NCI-H748 treated with DMSO at 0.1 percent for 48 hours (cell line): ENCODE results near the gene MORC4.

Experiments
- DNase-seq: peaks from one replicate; lab custom pipeline; 2025; lab: John Stamatoyannopoulos, UW

The MORC4 gene

GRCh38 chrX:106906361-106906760 is 93.7 kb downstream of the MORC4 start:
- no peak for DNase-seq

GRCh38 chrX:106905064-106905708 is 94.8 kb downstream of the MORC4 start:
- no peak for DNase-seq

DNA sequence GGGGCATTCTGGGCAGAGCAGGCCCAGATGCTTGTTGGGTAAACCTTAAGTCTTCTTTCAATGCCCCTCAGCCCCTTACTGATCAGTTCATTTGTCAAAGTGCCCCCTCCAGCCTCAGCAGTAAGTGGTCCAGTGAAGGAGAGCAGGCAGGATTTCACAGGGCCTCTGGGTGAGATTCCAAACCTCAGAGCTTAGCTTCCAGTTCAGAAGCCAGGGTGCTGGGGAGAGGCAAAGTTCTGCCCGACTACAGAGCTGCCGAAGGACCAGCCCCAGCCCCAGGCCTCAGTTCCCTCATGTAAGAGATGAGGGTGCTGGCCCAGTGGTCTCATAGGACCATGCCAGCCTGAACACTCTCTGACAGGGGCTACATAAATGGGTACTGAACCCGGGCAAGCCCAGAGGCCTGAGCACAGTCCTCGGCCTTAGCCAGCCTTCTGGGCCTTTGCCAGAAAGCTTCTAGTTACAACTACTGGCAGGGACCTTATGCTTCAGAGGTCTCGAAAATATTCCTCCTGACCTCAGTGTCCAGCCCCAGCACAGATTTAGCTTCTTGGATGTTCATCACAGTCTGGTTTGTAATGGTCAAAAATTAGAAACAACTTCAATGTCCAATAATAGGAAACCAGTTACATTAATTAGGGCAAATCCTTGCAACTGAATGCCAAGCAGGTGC is 96.0 kb downstream of the MORC4 start:
- DNase-seq, result no peak

DNA sequence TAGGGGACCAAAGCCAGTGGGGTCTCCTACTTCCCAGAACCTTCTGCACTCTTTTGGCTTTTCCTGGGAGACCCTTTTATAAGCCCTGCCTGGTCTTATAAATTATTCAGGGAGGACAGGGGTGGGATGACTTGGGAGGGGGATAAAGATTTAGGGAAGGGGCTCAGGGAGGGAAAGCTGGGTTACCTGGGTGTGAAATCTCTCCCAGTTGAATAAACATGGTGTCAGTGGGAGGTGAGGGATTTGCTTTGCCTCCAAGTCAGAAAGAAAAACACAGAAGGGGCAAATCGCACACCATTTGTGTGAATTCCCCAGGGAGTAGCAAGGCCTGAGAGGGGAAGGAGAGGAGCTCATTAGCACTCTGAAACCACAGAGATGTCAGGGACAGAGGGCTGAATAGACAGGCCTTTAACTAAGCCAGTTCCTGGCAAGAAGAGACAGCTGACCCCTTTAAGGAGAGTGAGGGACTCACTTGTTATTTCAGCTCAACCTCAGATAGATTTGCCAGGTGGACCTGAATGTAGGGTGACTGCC is 96.7 kb downstream of the MORC4 start, which contains the start of gene RIPPLY1:
Gene RIPPLY1, minus strand, starts transcription at position 51 of the 534 bp plus-strand sequence. CDS start 54 bp downstream, outside the sequence.
- DNase-seq, result no peak

GRCh38 chrX:106902684-106903083 is 97.3 kb downstream of the MORC4 start:
- DNase-seq, result no peak

DNA sequence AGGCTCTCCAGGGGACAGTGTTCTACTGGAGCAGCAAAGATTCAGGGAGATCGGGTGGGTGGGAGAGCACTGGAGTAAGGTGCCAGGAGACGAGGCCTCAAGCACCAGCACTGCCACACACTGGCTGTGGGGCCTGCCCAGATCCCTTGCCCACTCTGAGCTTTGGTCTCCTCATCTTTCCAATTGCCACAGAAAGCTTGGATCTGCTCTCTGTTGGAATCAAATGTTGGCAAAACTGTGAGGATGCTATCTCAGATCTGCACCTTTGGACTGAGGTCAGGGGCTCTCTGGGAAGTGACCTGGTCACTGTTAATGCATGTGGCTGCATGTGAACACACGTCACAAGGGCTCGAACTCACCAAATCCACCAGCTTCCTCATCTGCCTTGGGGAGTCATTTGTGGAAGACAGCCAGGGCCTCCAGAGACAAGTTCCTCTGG is 98.2 kb downstream of the MORC4 start:
- no peak for DNase-seq

DNA sequence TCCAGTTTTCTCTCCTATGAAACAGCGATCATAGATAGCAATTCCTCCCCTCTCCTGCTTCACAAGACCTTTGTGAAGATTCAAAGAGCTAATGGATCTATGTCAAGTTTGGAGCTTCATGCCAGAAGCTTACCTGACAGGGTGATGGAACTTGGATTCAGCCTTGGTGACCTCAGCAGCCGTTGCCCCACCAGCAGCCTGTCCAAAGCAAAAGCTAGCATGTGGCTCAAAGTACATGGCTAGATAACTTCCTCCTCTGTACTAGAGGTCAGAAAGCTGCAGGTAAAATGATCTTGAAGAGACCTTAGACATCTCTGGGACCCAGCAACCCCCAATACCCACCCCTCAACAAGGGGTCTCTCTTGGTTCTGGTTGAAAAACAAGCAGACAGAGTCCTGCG is 98.7 kb downstream of the MORC4 start:
- no peak for DNase-seq

- no peak for DNase-seq
Measured at GRCh38 chrX:106899841-106900240, 100.2 kb downstream of the MORC4 start.

DNA sequence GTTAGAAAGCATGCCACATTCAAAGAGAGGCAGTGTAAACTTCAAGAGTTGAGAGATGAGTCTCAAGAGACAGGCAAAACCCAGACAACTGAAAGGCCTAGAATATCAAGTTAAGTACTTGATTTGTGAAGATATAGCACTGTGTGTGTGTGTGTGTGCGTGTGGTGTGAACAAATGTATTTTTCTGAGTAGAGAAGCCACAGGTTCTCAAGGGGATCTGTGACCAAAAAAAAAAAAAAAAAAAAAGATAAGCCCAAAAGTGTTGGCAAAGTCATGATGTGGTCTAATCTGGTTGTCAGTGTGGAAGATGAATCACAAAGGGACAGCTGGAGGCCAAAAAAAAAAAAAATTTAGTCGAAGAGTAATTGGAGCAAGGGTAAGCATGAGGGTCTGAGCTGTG is 100.7 kb downstream of the MORC4 start:
- DNase-seq, result no peak

GRCh38 chrX:106898462-106898861 is 101.5 kb downstream of the MORC4 start:
- DNase-seq, result peak; percentile 7

- DNase-seq, result no peak
Measured at GRCh38 chrX:106897259-106897658, 102.8 kb downstream of the MORC4 start.

DNA sequence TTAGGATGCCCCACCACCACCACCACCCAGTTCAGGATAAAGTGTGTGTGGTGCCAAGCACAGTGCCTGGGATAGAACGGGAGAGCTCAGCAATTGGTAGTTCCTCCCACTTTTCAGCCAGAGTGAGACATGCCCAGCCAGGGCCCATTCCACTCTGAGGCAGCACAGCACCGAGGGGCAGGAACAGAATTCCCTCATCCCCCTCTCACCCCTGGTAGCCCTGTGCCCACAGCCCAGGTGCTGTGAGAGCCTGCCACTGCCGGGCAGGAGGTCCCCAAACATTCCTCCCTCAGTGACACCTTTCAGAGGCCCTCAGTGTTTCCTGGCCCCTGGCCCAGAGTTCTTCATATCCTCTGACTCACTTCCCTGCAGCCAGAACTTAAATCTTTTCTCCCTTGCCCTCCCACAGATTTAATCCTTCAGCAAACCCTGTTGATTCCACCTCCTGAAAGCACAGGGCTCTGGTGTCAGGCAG is 105.0 kb downstream of the MORC4 start:
- DNase-seq, result no peak

DNA sequence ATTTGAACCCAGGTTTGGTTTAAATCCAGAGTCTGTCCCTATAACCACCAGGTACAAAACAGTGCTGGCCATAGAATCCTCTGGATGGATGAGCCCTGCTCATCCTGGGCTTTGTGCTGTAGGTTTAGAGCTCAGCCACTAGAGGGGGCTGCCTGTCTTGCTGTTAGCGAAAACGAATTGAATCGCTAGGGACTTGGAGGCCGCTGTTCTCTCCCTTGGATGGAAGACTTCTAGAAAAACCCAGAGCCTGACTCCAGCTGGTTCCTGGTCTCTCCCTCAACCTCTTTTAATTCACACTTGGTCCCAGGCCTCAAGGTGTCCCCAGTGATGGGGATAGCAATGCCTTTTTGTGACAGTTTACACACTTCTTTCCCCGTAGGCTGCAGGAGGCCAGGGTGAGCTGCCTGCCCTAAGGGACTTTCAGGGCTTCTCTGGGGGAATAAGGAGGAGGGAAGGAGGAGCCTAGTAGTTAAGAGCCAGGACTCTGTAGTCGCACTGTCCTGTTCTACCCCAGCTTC is 105.6 kb downstream of the MORC4 start:
- DNase-seq, result peak; percentile 51

DNA sequence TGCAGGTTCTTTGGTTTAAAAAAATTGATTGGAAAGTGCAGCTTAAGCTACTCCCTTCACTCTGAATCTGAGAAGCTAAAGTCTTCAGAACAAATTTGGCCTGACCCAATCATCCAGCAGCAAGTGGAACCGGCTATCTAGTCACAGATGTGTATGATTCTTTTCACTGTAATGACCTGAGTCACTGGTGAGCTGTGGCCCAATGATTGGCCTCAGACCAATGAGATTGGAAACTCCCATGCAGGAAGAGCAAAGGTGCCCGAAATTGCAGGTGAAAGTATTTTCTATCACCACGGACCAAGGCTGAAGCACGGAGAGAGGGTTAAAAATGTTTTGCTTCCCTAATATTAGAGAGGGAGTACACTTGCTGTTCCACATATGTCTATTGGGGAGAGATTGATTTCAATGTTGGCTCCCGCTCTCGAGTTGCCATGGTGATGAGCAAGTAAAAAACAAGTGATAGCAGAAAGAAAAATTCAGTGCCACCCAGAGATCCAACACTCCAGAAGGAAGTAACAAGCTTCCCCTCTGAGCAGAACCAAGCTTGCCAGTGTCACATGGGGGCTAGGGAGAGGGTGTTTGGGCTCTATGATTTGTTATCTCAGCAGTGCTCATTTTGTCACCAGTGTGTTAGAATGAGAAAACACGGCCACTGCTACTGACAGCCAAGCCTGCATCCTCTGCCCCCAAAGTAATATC is 108.1 kb downstream of the MORC4 start:
- DNase-seq, result no peak
